Lung (tissue), 12 donors: ENCODE results near the gene AGPAT2. TPM values are rescaled to one million over a fixed set of nuclear protein-coding genes. Genes with fewer than 3 reads are reported as not detected.

Source experiments
- ATAC-seq: fragments of 200-7000 bp; cut with Tn5 transposase; one replicate; pipeline ENCODE4 v1.9.1; 2020; ENCODE audit warnings: moderate number of reproducible peaks; ENCODE audit not compliant: insufficient read depth, low FRiP score
- DNase-seq, 3 donors: peaks; one replicate each; pipeline ENCODE4 v3.0.0-alpha.2; 2013 to 2017
- H3K27ac ChIP-seq, 2 donors: one replicate each; pipeline ENCODE4 v1.5.1; 2013; ENCODE audit warnings: mild to moderate bottlenecking in 2 of 2, moderate library complexity in 2 of 2, control low read depth in 1 of 2, inconsistent platforms in 1 of 2, low read depth in 1 of 2, low read length in 1 of 2
- H3K27me3 ChIP-seq, 3 donors: one replicate each; pipeline ENCODE4 v1.5.1; 2013; ENCODE audit warnings: low read length in 2 of 3; ENCODE audit not compliant: control insufficient read depth in 3 of 3, insufficient read depth in 3 of 3
- H3K36me3 ChIP-seq, 4 donors: one replicate each; pipeline ENCODE4 v1.5.1; 2013; ENCODE audit warnings: low read length in 4 of 4, mild to moderate bottlenecking in 1 of 4, moderate library complexity in 1 of 4; ENCODE audit not compliant: control insufficient read depth in 4 of 4, insufficient read depth in 4 of 4
- H3K4me1 ChIP-seq, 5 donors: one replicate each; pipeline ENCODE4 v1.5.1; 2013; ENCODE audit warnings: low read length in 5 of 5, mild to moderate bottlenecking in 2 of 5, moderate library complexity in 1 of 5; ENCODE audit not compliant: control insufficient read depth in 5 of 5, insufficient read depth in 5 of 5
- H3K4me3 ChIP-seq: one replicate; pipeline ENCODE4 v1.5.1; 2013; ENCODE audit warnings: mild to moderate bottlenecking, control low read depth, moderate library complexity
- H3K9ac ChIP-seq, 2 donors: one replicate each; pipeline ENCODE4 v1.5.1; 2013; ENCODE audit warnings: low read length in 2 of 2, control low read depth in 1 of 2; ENCODE audit not compliant: insufficient read depth in 1 of 2
- H3K9me3 ChIP-seq, 4 donors: one replicate each; pipeline ENCODE4 v1.5.1; 2013; ENCODE audit warnings: low read length in 3 of 4, mild to moderate bottlenecking in 1 of 4, moderate library complexity in 1 of 4; ENCODE audit not compliant: control insufficient read depth in 4 of 4, insufficient read depth in 3 of 4
- CTCF ChIP-seq: IDR thresholded peaks from 2 replicates; pipeline ENCODE4 v1.5.1; 2012; ENCODE audit warnings: mild to moderate bottlenecking; ENCODE audit errors: control extremely low read depth, extremely low read depth
- WGBS, 2 donors: extraction: QIAGEN DNeasy Blood & Tissue Kit; methylation state at CpG; one replicate each; pipeline ENCODE4 v1.1.7; 2013; 5-methylcytosine and 5-hydroxymethylcytosine counted together
- polyA plus RNA-seq, 2 donors: library from polyadenylated mRNA; stranded (reverse); fragments of 200-250 nt; gene quantifications; one replicate each; pipeline ENCODE4 v1.2.1, GENCODE V29; 2013
- total RNA-seq, 2 donors: library from RNA; depleted of rRNA in 1 of 2; stranded (reverse); fragments of >200 nt in 1 of 2; gene quantifications; one replicate each; pipeline ENCODE4 v1.2.1, GENCODE V29; 2014 to 2021
- donor health status: control.
- donor health status: control.
- donor health status: Bipolar disorder and iron deficiency.
- donor health status: healthy.
- donor health status: DM: yes; HTN: yes; CAD: no.

Gene AGPAT2
- total and polyA plus RNA-seq, 4 donors = 81.7 to 277 (median 177) TPM

GRCh38 chr9:136660971-136661550 lies 26.2 kb downstream of the AGPAT2 start:
- peaks cover 0 to 23% (median 3%) of the 10 kb centered on the region in 5 donors for H3K4me1 ChIP-seq
- no peak overlapping the region for H3K4me3 ChIP-seq
- no peaks in the 10 kb centered on the region for H3K27me3 ChIP-seq
- peaks cover 0 to 5% (median 0%) of the 10 kb centered on the region in 4 donors for H3K9me3 ChIP-seq
- ATAC-seq = no peak
- DNase-seq = no peak
- H3K27ac ChIP-seq = peak overlapping the region; percentile 65 to 79
- H3K9ac ChIP-seq = no peak overlapping the region
- no peak for TF ChIP-seq CTCF
- WGBS, 2 donors = 32 to 47% methylated on average over 13 of the region's 13 CpGs
- peaks cover 0 to 2% (median 0%) of the 10 kb centered on the region in 4 donors for H3K36me3 ChIP-seq

GRCh38 chr9:136659861-136660784 lies 27.1 kb downstream of the AGPAT2 start:
- Histone ChIP-seq H3K9ac (no peak overlapping the region), H3K4me3 (peak overlapping the region; percentile 37), H3K4me1 (peaks cover 0 to 28% (median 8%) of the 10 kb centered on the region in 5 donors), H3K9me3 (peaks cover 0 to 5% (median 0%) of the 10 kb centered on the region in 4 donors), H3K36me3 (peaks cover 0 to under 1% (median 0%) of the 10 kb centered on the region in 4 donors), H3K27ac (peak overlapping the region; percentile 79 to 94), H3K27me3 (no peaks in the 10 kb centered on the region)
- ATAC-seq (no peak), DNase-seq (no peak)
- 38 to 52% methylated on average over 20 to 21 of the region's 21 CpGs for WGBS, 2 donors
- no peak for TF ChIP-seq CTCF

GRCh38 chr9:136658849-136659535 lies 28.3 kb downstream of the AGPAT2 start:
- TF ChIP-seq CTCF = no peak
- Histone ChIP-seq H3K4me3 (peak overlapping the region; percentile 37), H3K4me1 (peaks cover 0 to 26% (median 11%) of the 10 kb centered on the region in 5 donors), H3K27me3 (no peaks in the 10 kb centered on the region), H3K9ac (no peak overlapping the region), H3K9me3 (peaks cover 0 to 3% (median 0%) of the 10 kb centered on the region in 4 donors), H3K36me3 (no peaks in the 10 kb centered on the region), H3K27ac (peak overlapping the region; percentile 71 to 94)
- DNase-seq (no peak), ATAC-seq (no peak)
- WGBS, 2 donors = 10 to 30% methylated on average over 37 of the region's 37 CpGs
